ENCODE measurements around the gene INTS6.

GRCh38 chr13:51373451-51373850 lies 79.4 kb downstream of the INTS6 start:
- TF ChIP-seq CTCF (conservative IDR thresholded peaks at IDR 0.05; ENCODE audit: low read length) (no peak), EZH2phosphoT487 (IDR thresholded peaks at IDR 0.05; ENCODE audit: borderline replicate concordance, low read depth, low read length) (no peak)

Measured in OCI-LY7 (cell line).